ENCODE data around the gene RPL22.

Gene RPL22

DNA sequence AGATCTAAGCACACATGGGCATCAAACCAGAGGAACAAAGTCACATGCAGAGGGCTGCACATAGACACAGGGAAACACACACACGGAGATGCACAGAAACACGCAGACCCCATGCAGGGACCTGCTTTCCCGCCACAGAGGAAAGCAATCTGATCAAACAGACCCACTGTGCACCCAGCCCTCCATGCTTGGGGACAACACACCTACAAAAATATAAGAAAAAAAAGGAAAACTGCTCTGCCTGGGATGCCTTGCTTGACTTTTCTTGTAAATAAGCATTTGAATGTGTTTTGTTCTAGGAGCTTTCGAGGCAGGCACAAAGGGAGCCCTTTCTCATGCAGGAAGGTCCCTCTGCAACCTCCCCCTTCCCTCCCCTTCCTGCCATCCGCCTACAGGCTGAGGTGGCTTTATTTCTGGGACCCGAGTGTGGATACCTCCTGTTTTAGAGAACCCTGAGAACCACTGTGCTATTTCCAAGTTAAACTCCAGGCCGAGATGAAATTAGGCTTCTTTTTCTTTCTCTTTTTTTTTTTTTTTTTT lies 39.9 kb upstream of the RPL22 start:
- H3K4me2 ChIP-seq (ENCODE audit: low read length), result no peak overlapping the region
- peaks cover 6% of the 10 kb centered on the region for H3K4me1 ChIP-seq (ENCODE audit: low read length)
- no peak overlapping the region for H3K27ac ChIP-seq (ENCODE audit: low read length)

DNA sequence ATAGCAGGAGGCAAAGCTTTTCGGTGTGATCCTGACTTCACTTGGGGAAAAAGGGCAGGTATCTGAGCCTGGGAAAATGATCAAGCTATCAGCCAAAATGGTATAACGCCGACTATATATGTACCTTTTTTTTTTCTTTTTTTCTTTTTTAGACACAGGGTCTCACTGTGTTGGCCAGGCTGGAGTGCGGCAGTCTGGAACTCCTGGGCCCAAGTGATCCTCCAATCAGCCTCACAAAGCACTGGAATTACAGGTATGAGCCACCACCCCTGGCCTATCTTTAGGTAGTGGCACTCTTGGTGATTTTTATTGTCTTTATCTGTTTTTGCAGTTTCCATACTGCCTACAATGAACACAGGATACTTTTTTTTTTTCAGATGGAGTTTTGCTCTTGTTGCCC lies 37.7 kb upstream of the RPL22 start:
- H3K4me2 ChIP-seq (ENCODE audit: low read length), result no peak overlapping the region
- H4K20me1 ChIP-seq (ENCODE audit: insufficient read depth, low read length), result no peaks in the 10 kb centered on the region
- no peak overlapping the region for H3K9ac ChIP-seq (ENCODE audit: low read length)
- no peaks in the 10 kb centered on the region for H3K9me3 ChIP-seq (ENCODE audit: insufficient read depth, low read length)
- peaks cover 27% of the 10 kb centered on the region for H3K79me2 ChIP-seq (ENCODE audit: low read length)
- TF ChIP-seq EZH2phosphoT487 (IDR thresholded peaks at IDR 0.05; ENCODE audit: low read depth), result no peak
- TF ChIP-seq, protein P1, sequence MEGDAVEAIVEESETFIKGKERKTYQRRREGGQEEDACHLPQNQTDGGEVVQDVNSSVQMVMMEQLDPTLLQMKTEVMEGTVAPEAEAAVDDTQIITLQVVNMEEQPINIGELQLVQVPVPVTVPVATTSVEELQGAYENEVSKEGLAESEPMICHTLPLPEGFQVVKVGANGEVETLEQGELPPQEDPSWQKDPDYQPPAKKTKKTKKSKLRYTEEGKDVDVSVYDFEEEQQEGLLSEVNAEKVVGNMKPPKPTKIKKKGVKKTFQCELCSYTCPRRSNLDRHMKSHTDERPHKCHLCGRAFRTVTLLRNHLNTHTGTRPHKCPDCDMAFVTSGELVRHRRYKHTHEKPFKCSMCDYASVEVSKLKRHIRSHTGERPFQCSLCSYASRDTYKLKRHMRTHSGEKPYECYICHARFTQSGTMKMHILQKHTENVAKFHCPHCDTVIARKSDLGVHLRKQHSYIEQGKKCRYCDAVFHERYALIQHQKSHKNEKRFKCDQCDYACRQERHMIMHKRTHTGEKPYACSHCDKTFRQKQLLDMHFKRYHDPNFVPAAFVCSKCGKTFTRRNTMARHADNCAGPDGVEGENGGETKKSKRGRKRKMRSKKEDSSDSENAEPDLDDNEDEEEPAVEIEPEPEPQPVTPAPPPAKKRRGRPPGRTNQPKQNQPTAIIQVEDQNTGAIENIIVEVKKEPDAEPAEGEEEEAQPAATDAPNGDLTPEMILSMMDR (IDR thresholded peaks at IDR 0.05; ENCODE audit: low read depth, low read length), result no peak
- peaks cover 6% of the 10 kb centered on the region for H3K36me3 ChIP-seq (replicated peaks; ENCODE audit: low read depth, low read length)
- H3K27me3 ChIP-seq (ENCODE audit: low read depth, low read length), result no peaks in the 10 kb centered on the region
- H3K4me3 ChIP-seq (ENCODE audit: low read length), result no peak overlapping the region
- H3K27ac ChIP-seq (ENCODE audit: low read length), result no peak overlapping the region
- H2AFZ ChIP-seq (ENCODE audit: low read depth, low read length), result no peak overlapping the region
- peaks cover 8% of the 10 kb centered on the region for H3K4me1 ChIP-seq (ENCODE audit: low read length)

More for the DNA sequence above, 39.9 kb upstream of the RPL22 start:
- H3K4me3 ChIP-seq (ENCODE audit: low read length), result no peak overlapping the region
- H3K36me3 ChIP-seq (replicated peaks; ENCODE audit: low read depth, low read length), result no peaks in the 10 kb centered on the region
- H3K27me3 ChIP-seq (ENCODE audit: low read depth, low read length), result no peaks in the 10 kb centered on the region
- peaks cover 14% of the 10 kb centered on the region for H3K79me2 ChIP-seq (ENCODE audit: low read length)
- TF ChIP-seq, protein P1 (IDR thresholded peaks at IDR 0.05; ENCODE audit: low read depth, low read length), result no peak
- no peak for TF ChIP-seq EZH2phosphoT487 (IDR thresholded peaks at IDR 0.05; ENCODE audit: low read depth)
- H3K9me3 ChIP-seq (ENCODE audit: insufficient read depth, low read length), result no peaks in the 10 kb centered on the region
- no peak overlapping the region for H3K9ac ChIP-seq (ENCODE audit: low read length)
- no peak overlapping the region for H2AFZ ChIP-seq (ENCODE audit: low read depth, low read length)
- no peaks in the 10 kb centered on the region for H4K20me1 ChIP-seq (ENCODE audit: insufficient read depth, low read length)

DNA sequence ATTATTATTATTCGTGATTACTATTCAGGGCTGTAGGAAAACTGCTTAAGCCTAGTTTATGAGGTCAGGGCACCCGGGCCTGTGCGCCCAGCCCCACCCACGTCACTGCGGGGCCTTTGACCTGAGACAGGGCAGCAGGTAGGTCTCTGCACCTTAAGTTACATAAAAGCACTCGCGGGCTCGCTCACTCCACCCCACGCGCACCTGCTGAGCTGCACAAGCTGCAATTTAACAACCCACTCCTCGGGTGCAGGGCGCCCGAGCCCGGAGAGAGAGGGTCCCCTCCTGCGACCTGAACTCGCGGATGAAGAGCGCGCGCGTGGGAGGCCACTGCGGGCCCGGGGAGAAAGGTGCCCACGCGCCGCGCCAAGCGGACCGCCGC lies 35.9 kb upstream of the RPL22 start:
- no peaks in the 10 kb centered on the region for H3K9me3 ChIP-seq (ENCODE audit: insufficient read depth, low read length)
- H3K27ac ChIP-seq (ENCODE audit: low read length), result 0 out of 2 replicates have a peak overlapping the region, but pooled peaks have one; percentile 11
- no peaks in the 10 kb centered on the region for H4K20me1 ChIP-seq (ENCODE audit: insufficient read depth, low read length)
- H3K36me3 ChIP-seq (replicated peaks; ENCODE audit: low read depth, low read length), result peaks cover 9% of the 10 kb centered on the region
- peak overlapping the region; percentile 100 for H3K4me2 ChIP-seq (ENCODE audit: low read length)
- peak overlapping the region; percentile 91 for H3K9ac ChIP-seq (ENCODE audit: low read length)
- TF ChIP-seq, protein P1 (IDR thresholded peaks at IDR 0.05; ENCODE audit: low read depth, low read length), result no peak
- no peak for TF ChIP-seq EZH2phosphoT487 (IDR thresholded peaks at IDR 0.05; ENCODE audit: low read depth)
- peaks cover 8% of the 10 kb centered on the region for H3K4me1 ChIP-seq (ENCODE audit: low read length)
- peaks cover 29% of the 10 kb centered on the region for H3K79me2 ChIP-seq (ENCODE audit: low read length)
- no peaks in the 10 kb centered on the region for H3K27me3 ChIP-seq (ENCODE audit: low read depth, low read length)
- H2AFZ ChIP-seq (ENCODE audit: low read depth, low read length), result no peak overlapping the region
- peak overlapping the region; percentile 100 for H3K4me3 ChIP-seq (ENCODE audit: low read length)

DNA sequence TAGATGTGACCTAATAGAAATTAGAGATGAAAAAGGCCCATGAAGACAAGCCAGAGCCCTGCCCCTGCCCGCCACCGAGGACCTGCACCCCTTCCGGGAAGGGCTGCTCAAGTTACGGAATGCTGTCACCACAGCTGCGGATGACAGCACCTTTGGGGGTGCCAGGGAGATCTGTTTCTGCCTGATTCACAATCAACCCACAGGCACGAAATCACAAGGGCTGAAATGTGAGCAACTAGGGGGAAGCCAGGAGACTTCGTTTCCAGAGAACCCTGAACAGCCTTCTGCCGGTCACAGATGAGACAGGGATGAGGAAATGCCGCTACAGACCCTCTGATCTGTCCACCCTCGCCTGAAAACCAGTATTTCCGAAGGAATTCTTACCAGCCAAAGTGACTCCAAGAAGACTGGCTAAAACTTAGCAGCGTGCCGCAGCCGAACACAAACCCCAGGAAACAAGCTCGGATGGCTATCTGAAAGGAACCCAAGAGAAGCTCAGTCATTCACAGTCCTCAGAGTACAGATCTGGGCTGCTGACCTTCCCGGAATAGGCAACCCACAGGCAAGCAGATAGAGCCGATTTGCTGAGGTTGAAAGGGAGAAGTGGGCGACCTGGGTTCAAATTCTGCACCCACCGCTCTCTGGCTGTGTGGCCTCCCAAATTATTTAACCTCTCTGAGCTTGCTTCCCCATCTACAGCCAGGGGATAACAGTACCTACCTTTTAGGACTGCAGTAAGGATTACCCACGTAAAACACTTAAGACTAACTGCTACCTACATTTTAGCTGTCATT lies 35.3 kb upstream of the RPL22 start:
- peaks cover 9% of the 10 kb centered on the region for H3K36me3 ChIP-seq (replicated peaks; ENCODE audit: low read depth, low read length)
- no peak overlapping the region for H2AFZ ChIP-seq (ENCODE audit: low read depth, low read length)
- no peaks in the 10 kb centered on the region for H3K27me3 ChIP-seq (ENCODE audit: low read depth, low read length)
- H3K79me2 ChIP-seq (ENCODE audit: low read length), result peaks cover 29% of the 10 kb centered on the region
- H4K20me1 ChIP-seq (ENCODE audit: insufficient read depth, low read length), result no peaks in the 10 kb centered on the region
- H3K27ac ChIP-seq (ENCODE audit: low read length), result peak overlapping the region; percentile 11; the same call in 1 of the 2 replicates
- H3K9me3 ChIP-seq (ENCODE audit: insufficient read depth, low read length), result no peaks in the 10 kb centered on the region
- H3K9ac ChIP-seq (ENCODE audit: low read length), result peak overlapping the region; percentile 91
- peak overlapping the region; percentile 100 for H3K4me3 ChIP-seq (ENCODE audit: low read length)
- peak overlapping the region; percentile 100 for H3K4me2 ChIP-seq (ENCODE audit: low read length)
- TF ChIP-seq EZH2phosphoT487 (IDR thresholded peaks at IDR 0.05; ENCODE audit: low read depth), result no peak
- TF ChIP-seq, protein P1 (IDR thresholded peaks at IDR 0.05; ENCODE audit: low read depth, low read length), result no peak
- H3K4me1 ChIP-seq (ENCODE audit: low read length), result peaks cover 8% of the 10 kb centered on the region

All from OCI-LY3 (cell line).